Liver (tissue), 3 donors: ENCODE measurements around the gene KBTBD13.

Source experiments
- CTCF ChIP-seq: fragments of 150-350 bp; IDR thresholded peaks from 2 replicates; pipeline ENCODE4 v1.5.1; 2017; ENCODE audit warnings: improper control_type of control experiment, low read depth, low read length; ENCODE audit not compliant: missing input control
- JUND ChIP-seq, 2 donors: IDR thresholded peaks; 2 replicates each; pipeline ENCODE4 v1.6.1; 2016; ENCODE audit warnings: antibody characterized with exemption in 2 of 2
- RAD21 ChIP-seq, 2 donors: IDR thresholded peaks; 2 replicates each; pipeline ENCODE4 v1.6.1; 2016; ENCODE audit warnings: antibody characterized with exemption in 2 of 2, mild to moderate bottlenecking in 2 of 2
- donor health status: healthy.
- donor health status: healthy.

DNA sequence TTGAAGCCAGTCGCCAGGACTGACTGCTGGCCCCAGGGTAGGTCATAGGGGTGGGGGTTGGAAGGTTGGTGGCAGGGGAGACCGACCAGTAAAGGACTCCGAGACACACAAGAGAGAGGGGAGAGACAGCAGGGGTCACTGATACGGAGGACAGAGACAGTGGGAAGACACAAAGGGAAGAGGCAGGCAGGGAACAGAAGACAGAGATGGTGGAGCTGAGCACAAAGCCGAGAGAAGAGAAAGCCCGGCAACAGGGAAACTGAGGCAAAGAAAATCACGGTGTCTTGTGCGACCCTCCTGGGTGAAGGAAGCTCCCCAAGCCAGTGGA is 9.3 kb upstream of the KBTBD13 start:
- TF ChIP-seq CTCF (no peak), JUND (IDR thresholded peaks at IDR 0.05) (no peak), RAD21 (IDR thresholded peaks at IDR 0.05) (no peak)
